SK-N-SH treated with all-trans-retinoic acid at 6 μM for 48 hours (cell line): ENCODE measurements around the gene IFITM2.
"Not testable (repeated sequence)": the region's sequence is repeated elsewhere in the genome, so short reads cannot be mapped to it uniquely, and the experiment has no call there.

ENCODE experiments used
- ATAC-seq: fragments of 200-7000 bp; cut with Tn5 transposase; 3 replicates; pipeline ENCODE4 v1.9.1; 2020; ENCODE audit warnings: mild to moderate bottlenecking, moderate library complexity
- ARNTL ChIP-seq: fragments of 450-650 bp; formaldehyde crosslinking; IDR thresholded peaks from 2 replicates; pipeline ENCODE4 v1.5.0; 2020; ENCODE audit warnings: low read depth, mild to moderate bottlenecking, moderate library complexity, borderline replicate concordance
- CSDC2 ChIP-seq: fragments of 250-450 bp; sonication (Bioruptor Pico); IDR thresholded peaks from 2 replicates; pipeline ENCODE4 v1.5.0; 2020; ENCODE audit warnings: mild to moderate bottlenecking, moderate library complexity
- ESRRG ChIP-seq: fragments of 250-450 bp; sonication (Bioruptor Pico); IDR thresholded peaks from 2 replicates; pipeline ENCODE4 v1.6.1; 2021; ENCODE audit warnings: mild to moderate bottlenecking
- ISL1 ChIP-seq: fragments of 250-450 bp; sonication (Bioruptor Pico); IDR thresholded peaks from 2 replicates; pipeline ENCODE4 v2.1.2; 2022; ENCODE audit warnings: mild to moderate bottlenecking, moderate library complexity
- PPARA ChIP-seq: fragments of 250-450 bp; sonication (Bioruptor Pico); IDR thresholded peaks from 2 replicates; pipeline ENCODE4 v1.5.0; 2020; ENCODE audit warnings: mild to moderate bottlenecking, borderline replicate concordance
- RARB ChIP-seq: fragments of 250-450 bp; sonication (Bioruptor Pico); IDR thresholded peaks from 2 replicates; pipeline ENCODE4 v1.8.0; 2021; ENCODE audit warnings: mild to moderate bottlenecking, moderate library complexity
- SNAI2 ChIP-seq: fragments of 250-450 bp; sonication (Bioruptor Pico); IDR thresholded peaks from 2 replicates; pipeline ENCODE4 v1.5.0; 2020; ENCODE audit warnings: mild to moderate bottlenecking, moderate library complexity
- TOX ChIP-seq: fragments of 250-450 bp; sonication (Bioruptor Pico); IDR thresholded peaks from 2 replicates; pipeline ENCODE4 v1.8.0; 2021; ENCODE audit warnings: mild to moderate bottlenecking, moderate library complexity, borderline replicate concordance
- ZFP3 ChIP-seq: fragments of 250-450 bp; sonication (Bioruptor Pico); IDR thresholded peaks from 2 replicates; pipeline ENCODE4 v1.5.0; 2020; ENCODE audit warnings: mild to moderate bottlenecking, moderate library complexity
- TF ChIP-seq, protein P1 (sequence below): fragments of 250-450 bp; sonication (Bioruptor Pico); IDR thresholded peaks from 2 replicates; pipeline ENCODE4 v1.8.0; 2020; ENCODE audit warnings: mild to moderate bottlenecking, moderate library complexity, borderline replicate concordance
- TF ChIP-seq, protein P2 (sequence below): fragments of 250-450 bp; sonication (Bioruptor Pico); IDR thresholded peaks from 2 replicates; pipeline ENCODE4 v1.5.0; 2020; ENCODE audit warnings: mild to moderate bottlenecking, moderate library complexity
- TF ChIP-seq, protein P3 (sequence below): fragments of 250-450 bp; sonication (Bioruptor Pico); IDR thresholded peaks from 2 replicates; pipeline ENCODE4 v1.5.1; 2020; ENCODE audit warnings: low read depth, mild to moderate bottlenecking, moderate library complexity
- TF ChIP-seq, protein P4 (sequence below): fragments of 250-450 bp; sonication (Bioruptor Pico); IDR thresholded peaks from 2 replicates; pipeline ENCODE4 v1.8.0; 2021; ENCODE audit warnings: low read depth, mild to moderate bottlenecking, moderate library complexity, borderline replicate concordance
- TF ChIP-seq, protein P5 (sequence below): fragments of 250-450 bp; sonication (Bioruptor Pico); IDR thresholded peaks from 2 replicates; pipeline ENCODE4 v1.5.1; 2021; ENCODE audit warnings: mild to moderate bottlenecking, moderate library complexity

IFITM2 gene

DNA sequence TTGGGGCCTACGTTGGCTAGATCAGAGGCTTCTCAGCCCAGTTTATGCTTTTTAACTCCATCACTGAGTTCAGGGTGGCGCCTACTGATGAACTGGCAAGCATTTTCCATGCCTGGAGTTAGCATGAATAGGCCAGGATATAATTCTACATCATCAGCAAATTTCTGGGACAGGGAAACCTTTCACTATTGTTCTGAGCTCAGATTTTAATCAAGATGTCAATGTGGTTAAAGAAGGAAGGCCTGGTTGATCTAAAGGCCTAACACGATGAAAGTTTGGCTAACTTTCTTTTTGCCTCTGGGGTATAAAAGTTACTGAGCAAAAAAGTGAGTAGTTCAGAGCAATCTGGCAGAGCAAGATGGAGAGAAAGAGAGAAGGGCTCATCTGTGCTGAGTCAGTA is 34.7 kb downstream of the IFITM2 start:
- no peak for TF ChIP-seq ISL1
- TF ChIP-seq RARB (CRISPR knock-in tag): no peak
- TF ChIP-seq, protein P1, sequence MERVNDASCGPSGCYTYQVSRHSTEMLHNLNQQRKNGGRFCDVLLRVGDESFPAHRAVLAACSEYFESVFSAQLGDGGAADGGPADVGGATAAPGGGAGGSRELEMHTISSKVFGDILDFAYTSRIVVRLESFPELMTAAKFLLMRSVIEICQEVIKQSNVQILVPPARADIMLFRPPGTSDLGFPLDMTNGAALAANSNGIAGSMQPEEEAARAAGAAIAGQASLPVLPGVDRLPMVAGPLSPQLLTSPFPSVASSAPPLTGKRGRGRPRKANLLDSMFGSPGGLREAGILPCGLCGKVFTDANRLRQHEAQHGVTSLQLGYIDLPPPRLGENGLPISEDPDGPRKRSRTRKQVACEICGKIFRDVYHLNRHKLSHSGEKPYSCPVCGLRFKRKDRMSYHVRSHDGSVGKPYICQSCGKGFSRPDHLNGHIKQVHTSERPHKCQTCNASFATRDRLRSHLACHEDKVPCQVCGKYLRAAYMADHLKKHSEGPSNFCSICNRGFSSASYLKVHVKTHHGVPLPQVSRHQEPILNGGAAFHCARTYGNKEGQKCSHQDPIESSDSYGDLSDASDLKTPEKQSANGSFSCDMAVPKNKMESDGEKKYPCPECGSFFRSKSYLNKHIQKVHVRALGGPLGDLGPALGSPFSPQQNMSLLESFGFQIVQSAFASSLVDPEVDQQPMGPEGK: no peak
- no peak for TF ChIP-seq ZFP3 (CRISPR knock-in tag)
- TF ChIP-seq CSDC2: no peak
- TF ChIP-seq ESRRG (CRISPR knock-in tag): no peak

DNA sequence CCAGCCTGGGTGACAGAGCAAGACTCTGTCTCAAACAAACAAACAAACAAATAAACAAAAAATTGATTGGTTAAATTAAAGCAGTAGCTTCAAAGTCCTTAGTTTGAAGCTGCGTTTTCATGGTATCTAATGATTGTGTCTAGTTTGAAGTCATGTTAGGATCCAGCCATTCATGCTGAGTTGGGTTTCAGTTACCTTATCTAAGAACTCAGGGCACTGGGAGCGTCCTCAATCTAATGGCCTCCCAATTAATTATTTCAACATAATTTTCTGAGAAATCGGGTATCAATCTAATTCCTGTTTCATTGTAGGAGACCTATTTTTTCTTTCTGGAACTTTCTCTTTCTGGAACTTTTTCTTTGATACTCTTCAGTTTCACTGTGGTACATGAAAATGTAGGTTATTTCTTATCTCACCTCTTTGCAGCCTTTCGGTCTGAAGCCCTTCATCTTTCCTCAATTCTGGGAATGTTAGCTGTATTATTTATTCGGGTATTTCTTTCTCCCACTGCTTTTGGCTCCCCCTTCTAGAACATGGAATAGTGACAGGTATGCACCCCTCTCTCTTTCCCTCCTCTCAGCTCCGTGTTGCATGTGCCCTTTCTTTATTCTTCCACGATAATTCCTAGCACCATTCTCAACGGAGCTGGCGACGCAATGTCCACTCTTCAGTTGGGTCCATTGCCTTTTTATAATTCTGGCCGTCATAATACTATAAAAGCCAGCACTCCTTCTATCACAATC is 37.4 kb downstream of the IFITM2 start:
- TF ChIP-seq TOX (CRISPR knock-in tag) (no peak), PPARA (CRISPR knock-in tag) (no peak), ARNTL (CRISPR knock-in tag) (no peak), SNAI2 (no peak)
- TF ChIP-seq, protein P2, sequence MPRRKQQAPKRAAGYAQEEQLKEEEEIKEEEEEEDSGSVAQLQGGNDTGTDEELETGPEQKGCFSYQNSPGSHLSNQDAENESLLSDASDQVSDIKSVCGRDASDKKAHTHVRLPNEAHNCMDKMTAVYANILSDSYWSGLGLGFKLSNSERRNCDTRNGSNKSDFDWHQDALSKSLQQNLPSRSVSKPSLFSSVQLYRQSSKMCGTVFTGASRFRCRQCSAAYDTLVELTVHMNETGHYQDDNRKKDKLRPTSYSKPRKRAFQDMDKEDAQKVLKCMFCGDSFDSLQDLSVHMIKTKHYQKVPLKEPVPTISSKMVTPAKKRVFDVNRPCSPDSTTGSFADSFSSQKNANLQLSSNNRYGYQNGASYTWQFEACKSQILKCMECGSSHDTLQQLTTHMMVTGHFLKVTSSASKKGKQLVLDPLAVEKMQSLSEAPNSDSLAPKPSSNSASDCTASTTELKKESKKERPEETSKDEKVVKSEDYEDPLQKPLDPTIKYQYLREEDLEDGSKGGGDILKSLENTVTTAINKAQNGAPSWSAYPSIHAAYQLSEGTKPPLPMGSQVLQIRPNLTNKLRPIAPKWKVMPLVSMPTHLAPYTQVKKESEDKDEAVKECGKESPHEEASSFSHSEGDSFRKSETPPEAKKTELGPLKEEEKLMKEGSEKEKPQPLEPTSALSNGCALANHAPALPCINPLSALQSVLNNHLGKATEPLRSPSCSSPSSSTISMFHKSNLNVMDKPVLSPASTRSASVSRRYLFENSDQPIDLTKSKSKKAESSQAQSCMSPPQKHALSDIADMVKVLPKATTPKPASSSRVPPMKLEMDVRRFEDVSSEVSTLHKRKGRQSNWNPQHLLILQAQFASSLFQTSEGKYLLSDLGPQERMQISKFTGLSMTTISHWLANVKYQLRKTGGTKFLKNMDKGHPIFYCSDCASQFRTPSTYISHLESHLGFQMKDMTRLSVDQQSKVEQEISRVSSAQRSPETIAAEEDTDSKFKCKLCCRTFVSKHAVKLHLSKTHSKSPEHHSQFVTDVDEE: no peak
- TF ChIP-seq, protein P3, sequence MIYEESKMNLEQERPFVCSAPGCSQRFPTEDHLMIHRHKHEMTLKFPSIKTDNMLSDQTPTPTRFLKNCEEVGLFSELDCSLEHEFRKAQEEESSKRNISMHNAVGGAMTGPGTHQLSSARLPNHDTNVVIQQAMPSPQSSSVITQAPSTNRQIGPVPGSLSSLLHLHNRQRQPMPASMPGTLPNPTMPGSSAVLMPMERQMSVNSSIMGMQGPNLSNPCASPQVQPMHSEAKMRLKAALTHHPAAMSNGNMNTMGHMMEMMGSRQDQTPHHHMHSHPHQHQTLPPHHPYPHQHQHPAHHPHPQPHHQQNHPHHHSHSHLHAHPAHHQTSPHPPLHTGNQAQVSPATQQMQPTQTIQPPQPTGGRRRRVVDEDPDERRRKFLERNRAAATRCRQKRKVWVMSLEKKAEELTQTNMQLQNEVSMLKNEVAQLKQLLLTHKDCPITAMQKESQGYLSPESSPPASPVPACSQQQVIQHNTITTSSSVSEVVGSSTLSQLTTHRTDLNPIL: no peak
- TF ChIP-seq, protein P4, sequence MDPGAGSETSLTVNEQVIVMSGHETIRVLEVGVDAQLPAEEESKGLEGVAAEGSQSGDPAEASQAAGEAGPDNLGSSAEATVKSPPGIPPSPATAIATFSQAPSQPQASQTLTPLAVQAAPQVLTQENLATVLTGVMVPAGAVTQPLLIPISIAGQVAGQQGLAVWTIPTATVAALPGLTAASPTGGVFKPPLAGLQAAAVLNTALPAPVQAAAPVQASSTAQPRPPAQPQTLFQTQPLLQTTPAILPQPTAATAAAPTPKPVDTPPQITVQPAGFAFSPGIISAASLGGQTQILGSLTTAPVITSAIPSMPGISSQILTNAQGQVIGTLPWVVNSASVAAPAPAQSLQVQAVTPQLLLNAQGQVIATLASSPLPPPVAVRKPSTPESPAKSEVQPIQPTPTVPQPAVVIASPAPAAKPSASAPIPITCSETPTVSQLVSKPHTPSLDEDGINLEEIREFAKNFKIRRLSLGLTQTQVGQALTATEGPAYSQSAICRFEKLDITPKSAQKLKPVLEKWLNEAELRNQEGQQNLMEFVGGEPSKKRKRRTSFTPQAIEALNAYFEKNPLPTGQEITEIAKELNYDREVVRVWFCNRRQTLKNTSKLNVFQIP (CRISPR knock-in tag): no peak
- TF ChIP-seq, protein P5, sequence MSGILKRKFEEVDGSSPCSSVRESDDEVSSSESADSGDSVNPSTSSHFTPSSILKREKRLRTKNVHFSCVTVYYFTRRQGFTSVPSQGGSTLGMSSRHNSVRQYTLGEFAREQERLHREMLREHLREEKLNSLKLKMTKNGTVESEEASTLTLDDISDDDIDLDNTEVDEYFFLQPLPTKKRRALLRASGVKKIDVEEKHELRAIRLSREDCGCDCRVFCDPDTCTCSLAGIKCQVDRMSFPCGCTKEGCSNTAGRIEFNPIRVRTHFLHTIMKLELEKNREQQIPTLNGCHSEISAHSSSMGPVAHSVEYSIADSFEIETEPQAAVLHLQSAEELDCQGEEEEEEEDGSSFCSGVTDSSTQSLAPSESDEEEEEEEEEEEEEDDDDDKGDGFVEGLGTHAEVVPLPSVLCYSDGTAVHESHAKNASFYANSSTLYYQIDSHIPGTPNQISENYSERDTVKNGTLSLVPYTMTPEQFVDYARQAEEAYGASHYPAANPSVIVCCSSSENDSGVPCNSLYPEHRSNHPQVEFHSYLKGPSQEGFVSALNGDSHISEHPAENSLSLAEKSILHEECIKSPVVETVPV (CRISPR knock-in tag): no peak
- TF ChIP-seq, protein P1: no peak

More for the DNA sequence above, 34.7 kb downstream of the IFITM2 start:
- ATAC-seq: no peak

DNA sequence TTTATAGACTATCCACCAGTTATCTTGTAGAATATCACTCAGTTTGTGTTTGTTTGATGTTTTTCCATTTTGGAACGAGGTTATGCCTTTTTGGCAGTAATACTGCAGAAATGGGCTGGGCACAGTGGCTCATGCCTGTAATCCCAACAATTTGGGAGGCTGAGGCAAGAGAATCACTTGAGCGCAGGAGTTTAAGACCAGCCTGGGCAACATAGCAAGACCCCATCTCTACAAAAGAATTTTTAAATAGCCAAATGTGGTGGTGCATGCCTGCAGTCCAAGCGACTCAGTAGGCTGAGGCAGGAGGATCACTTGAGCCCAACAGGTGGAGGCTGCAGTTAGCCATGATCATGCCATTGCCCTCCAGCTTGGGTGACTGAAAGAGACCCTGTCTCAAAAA is 38.9 kb downstream of the IFITM2 start:
- TF ChIP-seq CSDC2: no peak
- TF ChIP-seq, all 23 proteins: peak for 0
- no peak for ATAC-seq

More for the DNA sequence above, 37.4 kb downstream of the IFITM2 start:
- ATAC-seq: no peak

DNA sequence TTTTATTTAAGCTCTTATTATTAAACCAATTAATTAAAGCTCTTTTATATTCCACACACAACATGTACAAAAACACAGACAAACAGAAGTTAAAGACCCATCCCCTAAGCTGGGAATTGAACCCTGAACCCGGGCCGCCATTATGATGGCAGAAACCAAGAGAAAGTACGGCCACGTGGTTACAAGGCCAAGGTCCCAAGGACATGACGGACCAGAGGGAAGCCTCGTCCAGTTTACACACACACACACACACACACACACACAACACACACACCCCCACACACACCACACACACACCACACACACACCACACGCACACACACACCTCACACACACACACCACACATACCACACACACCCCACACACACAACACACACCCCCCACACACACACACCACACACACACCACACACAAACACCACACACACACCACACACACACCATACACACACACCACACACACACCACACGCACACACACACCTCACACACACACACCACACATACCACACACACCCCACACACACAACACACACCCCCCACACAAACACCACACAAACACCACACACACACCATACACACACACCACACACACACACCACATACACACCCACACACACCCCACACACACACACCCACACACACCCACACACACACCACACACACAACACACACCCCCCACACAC is 41.8 kb downstream of the IFITM2 start:
- ATAC-seq: not testable (repeated sequence)

DNA sequence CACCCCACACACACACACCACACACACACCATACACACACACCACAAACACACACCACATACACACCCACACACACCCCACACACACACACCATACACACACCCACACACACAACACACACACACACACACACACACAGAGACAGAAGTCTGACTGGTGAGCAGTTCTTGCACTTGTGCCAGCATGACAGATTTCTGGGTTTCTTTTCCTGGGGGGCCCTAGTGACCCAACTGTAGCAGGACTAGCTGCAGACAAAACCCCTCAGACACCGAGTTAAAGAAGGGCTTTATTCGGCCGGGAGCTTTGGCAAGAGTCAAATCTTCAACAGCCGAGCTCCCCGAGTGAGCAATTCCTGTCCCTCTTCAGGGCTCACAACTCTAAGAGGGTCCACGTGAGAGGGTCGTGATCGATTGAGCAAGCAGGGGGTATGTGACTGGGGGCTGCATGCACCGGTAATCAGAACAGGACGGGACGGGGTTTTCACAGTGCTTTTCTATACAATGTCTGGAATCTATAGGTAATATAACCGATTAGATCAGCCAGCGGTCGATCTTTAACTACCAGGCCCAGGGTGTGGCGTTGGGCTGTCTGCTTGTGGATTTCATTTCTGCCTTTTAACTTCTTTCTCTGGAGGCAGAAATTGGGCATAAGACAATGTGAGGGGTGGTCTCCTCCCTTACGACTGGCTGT is 42.6 kb downstream of the IFITM2 start:
- ATAC-seq: not testable (repeated sequence)
